Measurements from ENCODE around the gene CCDC9B.

The CCDC9B gene

GRCh38 chr15:40365016-40365415 is 24.3 kb upstream of the CCDC9B start:
- DNase-seq, result no peak

- no peak for DNase-seq
Observed at GRCh38 chr15:40364251-40364650, 23.5 kb upstream of the CCDC9B start.

GRCh38 chr15:40363611-40364010 is 22.9 kb upstream of the CCDC9B start:
- no peak for DNase-seq

- no peak for DNase-seq
Observed at GRCh38 chr15:40361640-40362039, 20.9 kb upstream of the CCDC9B start.

- DNase-seq, result no peak
Observed at GRCh38 chr15:40360015-40360414, 19.3 kb upstream of the CCDC9B start.

- DNase-seq, result no peak
Observed at GRCh38 chr15:40358471-40359353, 18.0 kb upstream of the CCDC9B start.

- DNase-seq, result peak; percentile 52
Observed at GRCh38 chr15:40357723-40358470, 17.2 kb upstream of the CCDC9B start, which contains the start of gene DISP2. TSS of gene DISP2 (plus strand) at chr15:40358219. CDS start at chr15:40358322, 103 bp downstream.

- no peak for DNase-seq
Observed at GRCh38 chr15:40357246-40357645, 16.5 kb upstream of the CCDC9B start.

GRCh38 chr15:40355976-40356585 is 15.3 kb upstream of the CCDC9B start:
- no peak for DNase-seq

GRCh38 chr15:40354408-40355171 is 13.9 kb upstream of the CCDC9B start:
- peak; percentile 28 for DNase-seq

- no peak for DNase-seq
Observed at GRCh38 chr15:40353697-40354096, 13.0 kb upstream of the CCDC9B start.

- DNase-seq, result no peak
Observed at GRCh38 chr15:40352281-40352901, 11.7 kb upstream of the CCDC9B start.

GRCh38 chr15:40349163-40349562 is 8.4 kb upstream of the CCDC9B start:
- DNase-seq, result no peak

- no peak for DNase-seq
Observed at GRCh38 chr15:40348474-40348870, 7.7 kb upstream of the CCDC9B start.

GRCh38 chr15:40347559-40348473 is 7.1 kb upstream of the CCDC9B start:
- DNase-seq, result no peak

GRCh38 chr15:40346579-40347558 is 6.1 kb upstream of the CCDC9B start:
- no peak for DNase-seq

GRCh38 chr15:40345867-40346578 is 5.3 kb upstream of the CCDC9B start:
- DNase-seq, result no peak

- no peak for DNase-seq
Observed at GRCh38 chr15:40345225-40345866, 4.6 kb upstream of the CCDC9B start.

All from SHP77 treated with DMSO at 0.1 percent for 48 hours (cell line).